K562 (cell line): Measurements from ENCODE around the gene FAM219A.
"Not testable (repeated sequence)": the region's sequence is repeated elsewhere in the genome, so short reads cannot be mapped to it uniquely, and the experiment has no call there.

Experiments
- DDX20 ChIP-seq: fragments of 450-650 bp; IDR thresholded peaks from 2 replicates; pipeline ENCODE4 v1.6.1; 2016; ENCODE audit warnings: missing genetic modification characterization, low read depth, mild to moderate bottlenecking, missing compliant biosample characterization, moderate library complexity
- GTF2A2 ChIP-seq: IDR thresholded peaks from 2 replicates; pipeline ENCODE4 v1.6.1; 2016; ENCODE audit warnings: mild to moderate bottlenecking, missing genetic modification characterization, missing compliant biosample characterization
- IFI16 ChIP-seq: fragments of 250-450 bp; sonication (Bioruptor Pico); IDR thresholded peaks from 2 replicates; pipeline ENCODE4 v2.1.2; 2022; ENCODE audit warnings: mild to moderate bottlenecking, inconsistent platforms
- POLR2A ChIP-seq: fragments of 450-650 bp; conservative IDR thresholded peaks from 2 replicates; pipeline ENCODE4 v1.6.1; 2016
- PRMT5 ChIP-seq: sonication (generic); formaldehyde crosslinking; IDR thresholded peaks from 2 replicates; pipeline ENCODE4 v1.5.0; 2020; ENCODE audit warnings: missing genetic modification reagents
- SIX5 ChIP-seq, 2 experiments: IDR thresholded peaks; 2 replicates each; pipeline ENCODE4 v1.6.1; 2011; ENCODE audit warnings: low read length in 2 of 2, borderline replicate concordance in 1 of 2, low read depth in 1 of 2, mild to moderate bottlenecking in 1 of 2, moderate library complexity in 1 of 2; ENCODE audit not compliant: insufficient read depth in 1 of 2
- SMARCB1 ChIP-seq: IDR thresholded peaks from 2 replicates; pipeline ENCODE4 v1.6.1; 2011; ENCODE audit warnings: improper control_type of control experiment, low read depth; ENCODE audit not compliant: insufficient read length
- TCF3 ChIP-seq: sonication (generic); formaldehyde crosslinking; IDR thresholded peaks from 2 replicates; pipeline ENCODE4 v1.4.0; 2020; ENCODE audit warnings: mild to moderate bottlenecking, missing genetic modification reagents
- ZC3H11A ChIP-seq: IDR thresholded peaks from 2 replicates; pipeline ENCODE4 v1.6.1; 2012; ENCODE audit warnings: low read depth, low read length, improper control_type of control experiment
- TF ChIP-seq, protein P1 (sequence below): fragments of 450-650 bp; formaldehyde crosslinking; IDR thresholded peaks from 2 replicates; pipeline ENCODE4 v1.4.0; 2020; ENCODE audit warnings: mild to moderate bottlenecking
- TF ChIP-seq, protein P2 (sequence below): fragments of 250-450 bp; sonication (Bioruptor Pico); IDR thresholded peaks from 2 replicates; pipeline ENCODE4 v1.8.0; 2022; ENCODE audit warnings: moderate library complexity, mild to moderate bottlenecking, inconsistent platforms
- TF ChIP-seq, protein P3 (sequence below), 3 experiments: IDR thresholded peaks in 2 of 3; conservative IDR thresholded peaks in 1 of 3; 2 replicates each; pipeline ENCODE4 v1.5.1; 2011 to 2012; ENCODE audit warnings: low read length in 3 of 3, mild to moderate bottlenecking in 3 of 3, control low read depth in 2 of 3, improper control_type of control experiment in 1 of 3, inconsistent platforms in 1 of 3, low read depth in 1 of 3, mixed read lengths in 1 of 3, moderate library complexity in 1 of 3; ENCODE audit not compliant: insufficient read depth in 2 of 3
- TF ChIP-seq, protein P4 (sequence below): sonication (generic); formaldehyde crosslinking; IDR thresholded peaks from 2 replicates; pipeline ENCODE4 v1.8.1; 2023; ENCODE audit warnings: mild to moderate bottlenecking, missing genetic modification reagents
- TF ChIP-seq, protein P5 (sequence below): fragments of 450-650 bp; IDR thresholded peaks from 2 replicates; pipeline ENCODE4 v1.6.1; 2016

DNA sequence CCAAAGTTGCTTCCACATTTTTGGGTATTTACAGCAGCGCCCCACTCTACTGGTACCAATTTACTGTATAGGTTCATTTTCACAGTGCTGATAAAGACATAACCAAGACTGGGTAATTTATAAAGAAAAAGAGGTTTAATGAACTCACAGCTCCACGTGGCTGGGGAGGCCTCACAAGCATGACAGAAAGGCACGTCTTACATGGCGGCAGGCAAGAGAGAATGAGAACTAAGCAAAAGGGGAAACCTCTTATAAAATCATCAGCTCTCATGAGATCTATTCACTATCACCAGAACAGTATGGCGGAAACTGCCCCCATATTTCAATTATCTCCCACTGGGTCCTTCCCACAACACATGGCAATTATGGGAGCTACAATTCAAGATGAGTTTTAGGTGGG, 89.6 kb downstream of the FAM219A start:
- TF ChIP-seq GTF2A2 (tag); TCF3 (CRISPR knock-in tag); IFI16 (CRISPR knock-in tag); SIX5 (IDR thresholded peaks at IDR 0.05; ENCODE audit: borderline replicate concordance in 1 of 2, insufficient read depth in 1 of 2, low read depth in 1 of 2, low read length in 2 of 2); ZC3H11A; PRMT5 (CRISPR knock-in tag); SMARCB1; POLR2A; DDX20: not testable (repeated sequence)
- TF ChIP-seq, protein P1, sequence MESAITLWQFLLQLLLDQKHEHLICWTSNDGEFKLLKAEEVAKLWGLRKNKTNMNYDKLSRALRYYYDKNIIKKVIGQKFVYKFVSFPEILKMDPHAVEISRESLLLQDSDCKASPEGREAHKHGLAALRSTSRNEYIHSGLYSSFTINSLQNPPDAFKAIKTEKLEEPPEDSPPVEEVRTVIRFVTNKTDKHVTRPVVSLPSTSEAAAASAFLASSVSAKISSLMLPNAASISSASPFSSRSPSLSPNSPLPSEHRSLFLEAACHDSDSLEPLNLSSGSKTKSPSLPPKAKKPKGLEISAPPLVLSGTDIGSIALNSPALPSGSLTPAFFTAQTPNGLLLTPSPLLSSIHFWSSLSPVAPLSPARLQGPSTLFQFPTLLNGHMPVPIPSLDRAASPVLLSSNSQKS (CRISPR knock-in tag), result not testable (repeated sequence)
- TF ChIP-seq, protein P2, sequence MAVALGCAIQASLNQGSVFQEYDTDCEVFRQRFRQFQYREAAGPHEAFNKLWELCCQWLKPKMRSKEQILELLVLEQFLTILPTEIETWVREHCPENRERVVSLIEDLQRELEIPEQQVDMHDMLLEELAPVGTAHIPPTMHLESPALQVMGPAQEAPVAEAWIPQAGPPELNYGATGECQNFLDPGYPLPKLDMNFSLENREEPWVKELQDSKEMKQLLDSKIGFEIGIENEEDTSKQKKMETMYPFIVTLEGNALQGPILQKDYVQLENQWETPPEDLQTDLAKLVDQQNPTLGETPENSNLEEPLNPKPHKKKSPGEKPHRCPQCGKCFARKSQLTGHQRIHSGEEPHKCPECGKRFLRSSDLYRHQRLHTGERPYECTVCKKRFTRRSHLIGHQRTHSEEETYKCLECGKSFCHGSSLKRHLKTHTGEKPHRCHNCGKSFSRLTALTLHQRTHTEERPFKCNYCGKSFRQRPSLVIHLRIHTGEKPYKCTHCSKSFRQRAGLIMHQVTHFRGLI (CRISPR knock-in tag), result not testable (repeated sequence)
- TF ChIP-seq, protein P3, sequence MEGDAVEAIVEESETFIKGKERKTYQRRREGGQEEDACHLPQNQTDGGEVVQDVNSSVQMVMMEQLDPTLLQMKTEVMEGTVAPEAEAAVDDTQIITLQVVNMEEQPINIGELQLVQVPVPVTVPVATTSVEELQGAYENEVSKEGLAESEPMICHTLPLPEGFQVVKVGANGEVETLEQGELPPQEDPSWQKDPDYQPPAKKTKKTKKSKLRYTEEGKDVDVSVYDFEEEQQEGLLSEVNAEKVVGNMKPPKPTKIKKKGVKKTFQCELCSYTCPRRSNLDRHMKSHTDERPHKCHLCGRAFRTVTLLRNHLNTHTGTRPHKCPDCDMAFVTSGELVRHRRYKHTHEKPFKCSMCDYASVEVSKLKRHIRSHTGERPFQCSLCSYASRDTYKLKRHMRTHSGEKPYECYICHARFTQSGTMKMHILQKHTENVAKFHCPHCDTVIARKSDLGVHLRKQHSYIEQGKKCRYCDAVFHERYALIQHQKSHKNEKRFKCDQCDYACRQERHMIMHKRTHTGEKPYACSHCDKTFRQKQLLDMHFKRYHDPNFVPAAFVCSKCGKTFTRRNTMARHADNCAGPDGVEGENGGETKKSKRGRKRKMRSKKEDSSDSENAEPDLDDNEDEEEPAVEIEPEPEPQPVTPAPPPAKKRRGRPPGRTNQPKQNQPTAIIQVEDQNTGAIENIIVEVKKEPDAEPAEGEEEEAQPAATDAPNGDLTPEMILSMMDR (IDR thresholded peaks at IDR 0.05 in 2 of 3, conservative IDR thresholded peaks at IDR 0.05 in 1 of 3; ENCODE audit: insufficient read depth in 2 of 3, low read depth in 1 of 3, low read length in 3 of 3), result not testable (repeated sequence)
- TF ChIP-seq, protein P4, sequence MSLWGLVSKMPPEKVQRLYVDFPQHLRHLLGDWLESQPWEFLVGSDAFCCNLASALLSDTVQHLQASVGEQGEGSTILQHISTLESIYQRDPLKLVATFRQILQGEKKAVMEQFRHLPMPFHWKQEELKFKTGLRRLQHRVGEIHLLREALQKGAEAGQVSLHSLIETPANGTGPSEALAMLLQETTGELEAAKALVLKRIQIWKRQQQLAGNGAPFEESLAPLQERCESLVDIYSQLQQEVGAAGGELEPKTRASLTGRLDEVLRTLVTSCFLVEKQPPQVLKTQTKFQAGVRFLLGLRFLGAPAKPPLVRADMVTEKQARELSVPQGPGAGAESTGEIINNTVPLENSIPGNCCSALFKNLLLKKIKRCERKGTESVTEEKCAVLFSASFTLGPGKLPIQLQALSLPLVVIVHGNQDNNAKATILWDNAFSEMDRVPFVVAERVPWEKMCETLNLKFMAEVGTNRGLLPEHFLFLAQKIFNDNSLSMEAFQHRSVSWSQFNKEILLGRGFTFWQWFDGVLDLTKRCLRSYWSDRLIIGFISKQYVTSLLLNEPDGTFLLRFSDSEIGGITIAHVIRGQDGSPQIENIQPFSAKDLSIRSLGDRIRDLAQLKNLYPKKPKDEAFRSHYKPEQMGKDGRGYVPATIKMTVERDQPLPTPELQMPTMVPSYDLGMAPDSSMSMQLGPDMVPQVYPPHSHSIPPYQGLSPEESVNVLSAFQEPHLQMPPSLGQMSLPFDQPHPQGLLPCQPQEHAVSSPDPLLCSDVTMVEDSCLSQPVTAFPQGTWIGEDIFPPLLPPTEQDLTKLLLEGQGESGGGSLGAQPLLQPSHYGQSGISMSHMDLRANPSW, result not testable (repeated sequence)
- TF ChIP-seq, protein P5, sequence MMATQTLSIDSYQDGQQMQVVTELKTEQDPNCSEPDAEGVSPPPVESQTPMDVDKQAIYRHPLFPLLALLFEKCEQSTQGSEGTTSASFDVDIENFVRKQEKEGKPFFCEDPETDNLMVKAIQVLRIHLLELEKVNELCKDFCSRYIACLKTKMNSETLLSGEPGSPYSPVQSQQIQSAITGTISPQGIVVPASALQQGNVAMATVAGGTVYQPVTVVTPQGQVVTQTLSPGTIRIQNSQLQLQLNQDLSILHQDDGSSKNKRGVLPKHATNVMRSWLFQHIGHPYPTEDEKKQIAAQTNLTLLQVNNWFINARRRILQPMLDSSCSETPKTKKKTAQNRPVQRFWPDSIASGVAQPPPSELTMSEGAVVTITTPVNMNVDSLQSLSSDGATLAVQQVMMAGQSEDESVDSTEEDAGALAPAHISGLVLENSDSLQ, result not testable (repeated sequence)
